ENCODE results near the gene MTURN.

Gene MTURN

GRCh38 chr7:30175180-30175579 lies 40.4 kb downstream of the MTURN start:
- no peak for TF ChIP-seq CTCF (IDR thresholded peaks at IDR 0.05; ENCODE audit: low read depth, low read length, missing control alignments)
- H3K36me3 ChIP-seq (replicated peaks), result no peaks in the 10 kb centered on the region
- H3K27ac ChIP-seq, result no peak overlapping the region
- no peaks in the 10 kb centered on the region for H3K27me3 ChIP-seq (replicated peaks)
- no peak for DNase-seq
- no peak overlapping the region for H3K4me3 ChIP-seq (ENCODE audit: low read depth, low read length)
- in situ Hi-C loops (cut with HindIII; ENCODE audit: low pct_ligation_motif_present, low sequenced_read_pairs), result no loop called here

GRCh38 chr7:30175636-30176147 lies 40.9 kb downstream of the MTURN start:
- no peak for DNase-seq
- H3K27me3 ChIP-seq (replicated peaks), result no peaks in the 10 kb centered on the region
- H3K36me3 ChIP-seq (replicated peaks), result no peaks in the 10 kb centered on the region
- in situ Hi-C loops (cut with HindIII; ENCODE audit: low pct_ligation_motif_present, low sequenced_read_pairs), result no loop called here
- TF ChIP-seq CTCF (IDR thresholded peaks at IDR 0.05; ENCODE audit: low read depth, low read length, missing control alignments), result no peak
- H3K4me3 ChIP-seq (ENCODE audit: low read depth, low read length), result no peak overlapping the region
- no peak overlapping the region for H3K27ac ChIP-seq

- Histone ChIP-seq H3K27me3 (replicated peaks) (no peaks in the 10 kb centered on the region), H3K36me3 (replicated peaks) (no peaks in the 10 kb centered on the region), H3K27ac (no peak overlapping the region), H3K4me3 (ENCODE audit: low read depth, low read length) (no peak overlapping the region)
- in situ Hi-C loops (cut with HindIII; ENCODE audit: low pct_ligation_motif_present, low sequenced_read_pairs), result no loop called here
- no peak for DNase-seq
- TF ChIP-seq CTCF (IDR thresholded peaks at IDR 0.05; ENCODE audit: low read depth, low read length, missing control alignments), result no peak
Observed at GRCh38 chr7:30176463-30177109, 41.8 kb downstream of the MTURN start.

- H3K36me3 ChIP-seq (replicated peaks), result no peaks in the 10 kb centered on the region
- in situ Hi-C loops (cut with HindIII; ENCODE audit: low pct_ligation_motif_present, low sequenced_read_pairs), result no loop called here
- H3K4me3 ChIP-seq (ENCODE audit: low read depth, low read length), result no peak overlapping the region
- H3K27ac ChIP-seq, result no peak overlapping the region
- H3K27me3 ChIP-seq (replicated peaks), result no peaks in the 10 kb centered on the region
- TF ChIP-seq CTCF (IDR thresholded peaks at IDR 0.05; ENCODE audit: low read depth, low read length, missing control alignments), result no peak
- no peak for DNase-seq
Observed at GRCh38 chr7:30177186-30177585, 42.4 kb downstream of the MTURN start.

- no peaks in the 10 kb centered on the region for H3K36me3 ChIP-seq (replicated peaks)
- no peak for DNase-seq
- no peak overlapping the region for H3K27ac ChIP-seq
- in situ Hi-C loops (cut with HindIII; ENCODE audit: low pct_ligation_motif_present, low sequenced_read_pairs), result no loop called here
- no peaks in the 10 kb centered on the region for H3K27me3 ChIP-seq (replicated peaks)
- no peak for TF ChIP-seq CTCF (IDR thresholded peaks at IDR 0.05; ENCODE audit: low read depth, low read length, missing control alignments)
- no peak overlapping the region for H3K4me3 ChIP-seq (ENCODE audit: low read depth, low read length)
Observed at GRCh38 chr7:30177965-30178364, 43.2 kb downstream of the MTURN start.
